Kidney epithelial cell (primary cell): ENCODE measurements around the gene SLC29A2. TPM values are rescaled to one million over a fixed set of nuclear protein-coding genes. Genes with fewer than 3 reads are reported as not detected.
"Not testable (repeated sequence)": the region's sequence is repeated elsewhere in the genome, so short reads cannot be mapped to it uniquely, and the experiment has no call there.

Experiments used
- DNase-seq: peaks from one replicate; pipeline ENCODE4 v3.0.0-alpha.2; 2010; ENCODE audit warnings: low read depth
- H3K27me3 ChIP-seq: 2 replicates; pipeline ENCODE4 v1.6.0; 2011; ENCODE audit warnings: low read length; ENCODE audit not compliant: control insufficient read depth, insufficient read depth
- H3K36me3 ChIP-seq: 2 replicates; pipeline ENCODE4 v1.5.1; 2011; ENCODE audit warnings: low read length; ENCODE audit not compliant: control insufficient read depth, insufficient read depth
- H3K4me3 ChIP-seq: 2 replicates; pipeline ENCODE4 v1.5.1; 2011; ENCODE audit warnings: low read depth, mild to moderate bottlenecking, control low read depth, low read length
- CTCF ChIP-seq: IDR thresholded peaks from 2 replicates; pipeline ENCODE4 v1.5.1; 2011; ENCODE audit warnings: mild to moderate bottlenecking, moderate library complexity, low read length, control low read depth, inconsistent platforms; ENCODE audit not compliant: insufficient read depth, poor library complexity, severe bottlenecking
- total RNA-seq: library from RNA; depleted of rRNA; stranded (reverse); fragments of >200 nt; gene quantifications from 2 replicates; pipeline ENCODE4 v1.2.3, GENCODE V29; 2015

SLC29A2 gene
- total RNA-seq, 1 donor from 2014 or later = 5.5 TPM

- DNase-seq = no peak
- Histone ChIP-seq H3K36me3 (no peaks in the 10 kb centered on the region), H3K4me3 (no peak overlapping the region), H3K27me3 (no peaks in the 10 kb centered on the region)
- TF ChIP-seq CTCF = no peak
Measured at GRCh38 chr11:66321606-66322005, 50.0 kb downstream of the SLC29A2 start.

GRCh38 chr11:66320748-66321147 is 50.8 kb downstream of the SLC29A2 start:
- not testable (repeated sequence) for H3K4me3 ChIP-seq, DNase-seq, H3K27me3 ChIP-seq, H3K36me3 ChIP-seq

GRCh38 chr11:66320289-66320688 is 51.3 kb downstream of the SLC29A2 start:
- not testable (repeated sequence) for H3K4me3 ChIP-seq, DNase-seq, H3K27me3 ChIP-seq, H3K36me3 ChIP-seq

GRCh38 chr11:66318600-66318970 is 53.0 kb downstream of the SLC29A2 start:
- Histone ChIP-seq H3K4me3 (no peak overlapping the region), H3K36me3 (no peaks in the 10 kb centered on the region), H3K27me3 (peaks cover 2% of the 10 kb centered on the region)
- no peak for TF ChIP-seq CTCF
- DNase-seq = no peak

GRCh38 chr11:66317723-66318599 is 53.6 kb downstream of the SLC29A2 start:
- Histone ChIP-seq H3K36me3 (no peaks in the 10 kb centered on the region), H3K27me3 (peaks cover 2% of the 10 kb centered on the region), H3K4me3 (no peak overlapping the region)
- no peak for DNase-seq
- no peak for TF ChIP-seq CTCF

GRCh38 chr11:66317322-66317722 is 54.2 kb downstream of the SLC29A2 start:
- no peak for DNase-seq
- no peak for TF ChIP-seq CTCF
- H3K4me3 ChIP-seq = no peak overlapping the region

GRCh38 chr11:66316849-66317251 is 54.7 kb downstream of the SLC29A2 start, which contains the start of gene CD248:
Gene CD248, minus strand, starts transcription at chr11:66317044. Its CDS starts 17 bp downstream, at chr11:66317027.
- no peak for TF ChIP-seq CTCF
- Histone ChIP-seq H3K4me3 (no peak within 1 kb of the TSS), H3K36me3 (no peaks in the 10 kb centered on the region), H3K27me3 (peaks cover 2% of the 10 kb centered on the region)
- no peak for DNase-seq

More at GRCh38 chr11:66317322-66317722, 54.2 kb downstream of the SLC29A2 start:
- Histone ChIP-seq H3K27me3 (peaks cover 2% of the 10 kb centered on the region), H3K36me3 (no peaks in the 10 kb centered on the region)
